ENCODE results near the gene LRRC42.
A peak's percentile ranks its signal among the peaks of the same experiment; 100 is the strongest.

LRRC42 gene

DNA sequence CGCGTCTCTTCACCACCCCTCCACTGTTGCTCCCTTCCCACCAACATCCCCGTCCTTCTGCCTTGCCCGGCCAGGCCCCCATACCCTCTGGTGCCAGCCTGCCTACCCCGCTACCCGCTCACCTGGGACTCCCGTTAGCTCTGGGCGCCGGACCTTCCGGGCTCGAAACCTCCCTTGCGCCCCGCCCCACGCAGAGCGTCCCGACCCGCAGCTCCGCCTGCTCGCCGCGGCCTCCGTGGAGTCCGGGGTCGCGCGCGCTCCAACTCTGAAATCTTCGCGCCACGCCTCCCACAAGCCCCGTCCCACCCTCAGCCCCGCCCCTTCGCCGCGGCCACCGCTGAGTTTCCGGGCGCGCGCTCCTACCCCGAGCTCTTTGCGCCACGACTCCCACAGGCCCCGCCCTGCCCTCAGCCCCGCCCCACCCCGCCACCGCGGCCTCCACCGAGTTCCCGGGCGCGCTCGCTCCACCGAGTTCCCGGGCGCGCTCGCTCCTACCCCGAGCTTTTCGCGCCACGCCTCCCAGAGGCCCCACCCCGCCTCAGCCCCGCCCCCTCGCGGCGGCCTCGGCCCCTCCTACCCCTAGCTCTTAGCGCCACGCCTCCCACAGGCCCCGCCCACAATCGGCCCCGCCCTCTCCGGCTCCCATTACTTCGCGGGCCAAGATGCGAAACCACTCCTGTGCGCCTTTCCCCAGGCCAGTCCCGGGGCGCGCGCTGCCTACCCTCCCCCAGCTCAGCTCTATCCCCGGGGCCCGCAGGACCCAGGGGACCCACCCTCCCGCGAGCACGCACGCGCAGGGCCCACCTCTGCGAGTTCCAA lies 508 bp upstream of the LRRC42 start, which contains the start of gene IFT25 (continued):
- TF ChIP-seq, protein P1, sequence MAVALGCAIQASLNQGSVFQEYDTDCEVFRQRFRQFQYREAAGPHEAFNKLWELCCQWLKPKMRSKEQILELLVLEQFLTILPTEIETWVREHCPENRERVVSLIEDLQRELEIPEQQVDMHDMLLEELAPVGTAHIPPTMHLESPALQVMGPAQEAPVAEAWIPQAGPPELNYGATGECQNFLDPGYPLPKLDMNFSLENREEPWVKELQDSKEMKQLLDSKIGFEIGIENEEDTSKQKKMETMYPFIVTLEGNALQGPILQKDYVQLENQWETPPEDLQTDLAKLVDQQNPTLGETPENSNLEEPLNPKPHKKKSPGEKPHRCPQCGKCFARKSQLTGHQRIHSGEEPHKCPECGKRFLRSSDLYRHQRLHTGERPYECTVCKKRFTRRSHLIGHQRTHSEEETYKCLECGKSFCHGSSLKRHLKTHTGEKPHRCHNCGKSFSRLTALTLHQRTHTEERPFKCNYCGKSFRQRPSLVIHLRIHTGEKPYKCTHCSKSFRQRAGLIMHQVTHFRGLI (tag by site-specific recombination; IDR thresholded peaks at IDR 0.05), result no peak
- TF ChIP-seq GLI4 (tag by site-specific recombination; IDR thresholded peaks at IDR 0.05) (no peak), ZNF560 (tag by site-specific recombination; IDR thresholded peaks at IDR 0.05; ENCODE audit: borderline replicate concordance) (no peak), ZNF311 (tag by site-specific recombination; IDR thresholded peaks at IDR 0.05; ENCODE audit: borderline replicate concordance) (no peak), ZNF214 (tag by site-specific recombination; IDR thresholded peaks at IDR 0.05; ENCODE audit: borderline replicate concordance) (no peak), SALL2 (tag by site-specific recombination; IDR thresholded peaks at IDR 0.05; ENCODE audit: borderline replicate concordance) (no peak), REPIN1 (tag by site-specific recombination; IDR thresholded peaks at IDR 0.05; ENCODE audit: low read depth) (0 out of 2 replicates have a peak, but pooled peaks have one; percentile 90), ZFHX2 (tag by site-specific recombination; conservative IDR thresholded peaks at IDR 0.05) (peak; percentile 69), ZNF747 (tag by site-specific recombination; IDR thresholded peaks at IDR 0.05) (no peak), ZNF664 (tag by site-specific recombination; IDR thresholded peaks at IDR 0.05) (no peak), GLIS1 (tag by site-specific recombination; IDR thresholded peaks at IDR 0.05) (peak; percentile 98), ZXDB (tag by site-specific recombination; IDR thresholded peaks at IDR 0.05) (peak; percentile 74), ZNF394 (tag by site-specific recombination; IDR thresholded peaks at IDR 0.05; ENCODE audit: borderline replicate concordance) (peak; percentile 58; the same call in 1 of the 2 replicates), ZNF121 (tag by site-specific recombination; IDR thresholded peaks at IDR 0.05) (peak; percentile 48; the same call in 1 of the 2 replicates), ZFP69B (tag by site-specific recombination; IDR thresholded peaks at IDR 0.05) (peak; percentile 94), MEIS1 (CRISPR knock-in tag; IDR thresholded peaks at IDR 0.05; ENCODE audit: borderline replicate concordance) (no peak), ZNF473 (tag by site-specific recombination; IDR thresholded peaks at IDR 0.05) (no peak), SP7 (tag by site-specific recombination; IDR thresholded peaks at IDR 0.05) (peak; percentile 86), KLF7 (tag by site-specific recombination; IDR thresholded peaks at IDR 0.05; ENCODE audit: borderline replicate concordance) (no peak), ZNF777 (tag by site-specific recombination; IDR thresholded peaks at IDR 0.05; ENCODE audit: borderline replicate concordance) (0 out of 2 replicates have a peak, but pooled peaks have one; percentile 18), KLF10 (tag by site-specific recombination; IDR thresholded peaks at IDR 0.05) (peak; percentile 90), MYNN (tag by site-specific recombination; IDR thresholded peaks at IDR 0.05; ENCODE audit: borderline replicate concordance) (no peak), ZNF701 (tag by site-specific recombination; IDR thresholded peaks at IDR 0.05) (no peak), OVOL3 (tag by site-specific recombination; IDR thresholded peaks at IDR 0.05) (0 out of 2 replicates have a peak, but pooled peaks have one; percentile 44), ZNF776 (tag by site-specific recombination; IDR thresholded peaks at IDR 0.05; ENCODE audit: borderline replicate concordance) (no peak), ZNF239 (tag by site-specific recombination; IDR thresholded peaks at IDR 0.05) (0 out of 2 replicates have a peak, but pooled peaks have one; percentile 63), ZNF140 (tag by site-specific recombination; IDR thresholded peaks at IDR 0.05) (no peak)
- TF ChIP-seq, protein P2, sequence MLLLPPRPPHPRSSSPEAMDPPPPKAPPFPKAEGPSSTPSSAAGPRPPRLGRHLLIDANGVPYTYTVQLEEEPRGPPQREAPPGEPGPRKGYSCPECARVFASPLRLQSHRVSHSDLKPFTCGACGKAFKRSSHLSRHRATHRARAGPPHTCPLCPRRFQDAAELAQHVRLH (tag by site-specific recombination; IDR thresholded peaks at IDR 0.05), result peak; percentile 87
- TF ChIP-seq, protein P3, sequence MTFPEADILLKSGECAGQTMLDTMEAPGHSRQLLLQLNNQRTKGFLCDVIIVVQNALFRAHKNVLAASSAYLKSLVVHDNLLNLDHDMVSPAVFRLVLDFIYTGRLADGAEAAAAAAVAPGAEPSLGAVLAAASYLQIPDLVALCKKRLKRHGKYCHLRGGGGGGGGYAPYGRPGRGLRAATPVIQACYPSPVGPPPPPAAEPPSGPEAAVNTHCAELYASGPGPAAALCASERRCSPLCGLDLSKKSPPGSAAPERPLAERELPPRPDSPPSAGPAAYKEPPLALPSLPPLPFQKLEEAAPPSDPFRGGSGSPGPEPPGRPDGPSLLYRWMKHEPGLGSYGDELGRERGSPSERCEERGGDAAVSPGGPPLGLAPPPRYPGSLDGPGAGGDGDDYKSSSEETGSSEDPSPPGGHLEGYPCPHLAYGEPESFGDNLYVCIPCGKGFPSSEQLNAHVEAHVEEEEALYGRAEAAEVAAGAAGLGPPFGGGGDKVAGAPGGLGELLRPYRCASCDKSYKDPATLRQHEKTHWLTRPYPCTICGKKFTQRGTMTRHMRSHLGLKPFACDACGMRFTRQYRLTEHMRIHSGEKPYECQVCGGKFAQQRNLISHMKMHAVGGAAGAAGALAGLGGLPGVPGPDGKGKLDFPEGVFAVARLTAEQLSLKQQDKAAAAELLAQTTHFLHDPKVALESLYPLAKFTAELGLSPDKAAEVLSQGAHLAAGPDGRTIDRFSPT (tag by site-specific recombination; IDR thresholded peaks at IDR 0.05), result peak; percentile 94
- TF ChIP-seq, protein P4, sequence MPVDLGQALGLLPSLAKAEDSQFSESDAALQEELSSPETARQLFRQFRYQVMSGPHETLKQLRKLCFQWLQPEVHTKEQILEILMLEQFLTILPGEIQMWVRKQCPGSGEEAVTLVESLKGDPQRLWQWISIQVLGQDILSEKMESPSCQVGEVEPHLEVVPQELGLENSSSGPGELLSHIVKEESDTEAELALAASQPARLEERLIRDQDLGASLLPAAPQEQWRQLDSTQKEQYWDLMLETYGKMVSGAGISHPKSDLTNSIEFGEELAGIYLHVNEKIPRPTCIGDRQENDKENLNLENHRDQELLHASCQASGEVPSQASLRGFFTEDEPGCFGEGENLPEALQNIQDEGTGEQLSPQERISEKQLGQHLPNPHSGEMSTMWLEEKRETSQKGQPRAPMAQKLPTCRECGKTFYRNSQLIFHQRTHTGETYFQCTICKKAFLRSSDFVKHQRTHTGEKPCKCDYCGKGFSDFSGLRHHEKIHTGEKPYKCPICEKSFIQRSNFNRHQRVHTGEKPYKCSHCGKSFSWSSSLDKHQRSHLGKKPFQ (tag by site-specific recombination; IDR thresholded peaks at IDR 0.05), result peak; percentile 19; the same call in 1 of the 2 replicates
- TF ChIP-seq, protein P5, sequence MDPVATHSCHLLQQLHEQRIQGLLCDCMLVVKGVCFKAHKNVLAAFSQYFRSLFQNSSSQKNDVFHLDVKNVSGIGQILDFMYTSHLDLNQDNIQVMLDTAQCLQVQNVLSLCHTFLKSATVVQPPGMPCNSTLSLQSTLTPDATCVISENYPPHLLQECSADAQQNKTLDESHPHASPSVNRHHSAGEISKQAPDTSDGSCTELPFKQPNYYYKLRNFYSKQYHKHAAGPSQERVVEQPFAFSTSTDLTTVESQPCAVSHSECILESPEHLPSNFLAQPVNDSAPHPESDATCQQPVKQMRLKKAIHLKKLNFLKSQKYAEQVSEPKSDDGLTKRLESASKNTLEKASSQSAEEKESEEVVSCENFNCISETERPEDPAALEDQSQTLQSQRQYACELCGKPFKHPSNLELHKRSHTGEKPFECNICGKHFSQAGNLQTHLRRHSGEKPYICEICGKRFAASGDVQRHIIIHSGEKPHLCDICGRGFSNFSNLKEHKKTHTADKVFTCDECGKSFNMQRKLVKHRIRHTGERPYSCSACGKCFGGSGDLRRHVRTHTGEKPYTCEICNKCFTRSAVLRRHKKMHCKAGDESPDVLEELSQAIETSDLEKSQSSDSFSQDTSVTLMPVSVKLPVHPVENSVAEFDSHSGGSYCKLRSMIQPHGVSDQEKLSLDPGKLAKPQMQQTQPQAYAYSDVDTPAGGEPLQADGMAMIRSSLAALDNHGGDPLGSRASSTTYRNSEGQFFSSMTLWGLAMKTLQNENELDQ (tag by site-specific recombination; IDR thresholded peaks at IDR 0.05; ENCODE audit: low read depth), result no peak
